NCI-H526 treated with DMSO at 0.1 percent for 48 hours (cell line): ENCODE measurements around the gene SNCAIP.

Experiments used
- DNase-seq: peaks from one replicate; lab custom pipeline; 2025; lab: John Stamatoyannopoulos, UW

The SNCAIP gene

GRCh38 chr5:122427621-122428020 is 115.6 kb downstream of the SNCAIP start:
- no peak for DNase-seq

GRCh38 chr5:122429545-122430318 is 117.7 kb downstream of the SNCAIP start:
- no peak for DNase-seq

GRCh38 chr5:122430319-122430586 is 118.2 kb downstream of the SNCAIP start:
- no peak for DNase-seq

GRCh38 chr5:122431298-122431697 is 119.3 kb downstream of the SNCAIP start:
- DNase-seq = no peak

- no peak for DNase-seq
Measured at GRCh38 chr5:122434205-122434970, 122.4 kb downstream of the SNCAIP start.

- no peak for DNase-seq
Measured at GRCh38 chr5:122435234-122435633, 123.2 kb downstream of the SNCAIP start.

- no peak for DNase-seq
Measured at GRCh38 chr5:122435761-122436160, 123.7 kb downstream of the SNCAIP start.

GRCh38 chr5:122436615-122437014 is 124.6 kb downstream of the SNCAIP start:
- DNase-seq = no peak

GRCh38 chr5:122439645-122440044 is 127.6 kb downstream of the SNCAIP start:
- no peak for DNase-seq

GRCh38 chr5:122442938-122443337 is 130.9 kb downstream of the SNCAIP start:
- no peak for DNase-seq

- no peak for DNase-seq
Measured at GRCh38 chr5:122444411-122444810, 132.4 kb downstream of the SNCAIP start.

- no peak for DNase-seq
Measured at GRCh38 chr5:122445070-122445469, 133.0 kb downstream of the SNCAIP start.

GRCh38 chr5:122447072-122447471 is 135.0 kb downstream of the SNCAIP start:
- no peak for DNase-seq

- DNase-seq = no peak
Measured at GRCh38 chr5:122447879-122448278, 135.8 kb downstream of the SNCAIP start.

- DNase-seq = no peak
Measured at GRCh38 chr5:122454541-122454940, 142.5 kb downstream of the SNCAIP start.

GRCh38 chr5:122455939-122456338 is 143.9 kb downstream of the SNCAIP start:
- DNase-seq = no peak

GRCh38 chr5:122457178-122457826 is 145.3 kb downstream of the SNCAIP start:
- no peak for DNase-seq

- DNase-seq = peak; percentile 1
Measured at GRCh38 chr5:122458278-122458872, 146.3 kb downstream of the SNCAIP start.

GRCh38 chr5:122462486-122462885 is 150.4 kb downstream of the SNCAIP start:
- no peak for DNase-seq

- DNase-seq = peak; percentile 19
Measured at GRCh38 chr5:122463221-122463620, 151.2 kb downstream of the SNCAIP start.

- DNase-seq = no peak
Measured at GRCh38 chr5:122464191-122464590, 152.2 kb downstream of the SNCAIP start.

GRCh38 chr5:122465031-122465577 is 153.1 kb downstream of the SNCAIP start:
- no peak for DNase-seq
